HG03432 (cell line): ENCODE data around the gene SOX13.

ENCODE experiments used
- ATAC-seq: cut with Tn5 transposase; IDR thresholded peaks from one replicate; pipeline ENCODE4 v1.9.1; 2021; ENCODE audit warnings: mild to moderate bottlenecking, moderate library complexity; ENCODE audit not compliant: unreplicated experiment

The SOX13 gene

GRCh38 chr1:204176049-204176448 lies 103.1 kb downstream of the SOX13 start:
- ATAC-seq, result no peak

GRCh38 chr1:204177133-204177532 lies 104.2 kb downstream of the SOX13 start:
- ATAC-seq, result no peak
